ENCODE data around the gene DENND2A. TPM values are rescaled to one million over a fixed set of nuclear protein-coding genes. Genes with fewer than 3 reads are reported as not detected.

Gene DENND2A
- total and polyA plus RNA-seq, 3 experiments from 2014 or later: not detected

- no peak overlapping the region for H3K4me3 ChIP-seq (ENCODE audit: low read length)
- H3K27ac ChIP-seq (ENCODE audit: low read depth, low read length): no peak overlapping the region
- H3K4me1 ChIP-seq (ENCODE audit: insufficient read depth, low read length): peaks cover 13% of the 10 kb centered on the region
- H3K4me3 Mint-ChIP-seq: no peak overlapping the region
- ChIA-PET CTCF (interaction anchor here (1.2 kb wide), 1 partner anchor 13 kb away, joined by 3 read pairs; no protein-coding TSS in a partner anchor), POLR2A (no interaction called here)
- DNase-seq: no peak
- H3K9me3 ChIP-seq (ENCODE audit: low read length): no peaks in the 10 kb centered on the region
- H3K27ac Mint-ChIP-seq: no peak overlapping the region
- H3K36me3 ChIP-seq (ENCODE audit: insufficient read depth, low read length): no peaks in the 10 kb centered on the region
- H3K36me3 Mint-ChIP-seq: peaks cover 0 to 2% (median 0%) of the 10 kb centered on the region in 3 donors
- peaks cover 8 to 10% of the 10 kb centered on the region in 2 donors for H3K27me3 Mint-ChIP-seq
- H3K4me1 Mint-ChIP-seq: peaks cover 13 to 17% (median 15%) of the 10 kb centered on the region in 3 donors
- H3K9me3 Mint-ChIP-seq: no peaks in the 10 kb centered on the region
- no peaks in the 10 kb centered on the region for H3K27me3 ChIP-seq (ENCODE audit: insufficient read depth, low read length, poor library complexity, severe bottlenecking)
These were observed 19.2 kb upstream of the DENND2A start for GRCh38 chr7:140659856-140660255.

DNA sequence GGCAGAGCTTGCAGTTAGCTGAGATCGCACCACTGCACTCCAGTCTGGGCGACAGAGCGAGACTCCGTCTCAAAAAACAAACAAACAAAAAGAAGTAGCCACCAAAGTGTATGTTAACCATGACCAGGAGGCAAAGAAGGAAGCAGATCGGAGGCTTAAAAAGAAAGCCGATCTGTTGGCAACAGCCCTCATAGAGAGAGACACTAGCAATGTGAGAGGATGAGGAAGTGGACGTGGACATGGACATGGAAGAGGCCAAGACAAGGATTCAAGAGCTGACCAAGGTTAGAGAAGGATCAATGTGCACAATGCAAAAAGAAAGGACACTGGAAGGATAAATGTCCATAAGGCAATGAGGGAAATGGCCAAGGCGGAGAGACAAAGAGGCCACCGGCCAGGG is 17.3 kb upstream of the DENND2A start:
- no peaks in the 10 kb centered on the region for H3K36me3 Mint-ChIP-seq
- Histone ChIP-seq H3K4me1 (ENCODE audit: insufficient read depth, low read length) (peaks cover 18% of the 10 kb centered on the region), H3K9me3 (ENCODE audit: low read length) (no peaks in the 10 kb centered on the region), H3K27me3 (ENCODE audit: insufficient read depth, low read length, poor library complexity, severe bottlenecking) (no peaks in the 10 kb centered on the region), H3K4me3 (ENCODE audit: low read length) (no peak overlapping the region), H3K36me3 (ENCODE audit: insufficient read depth, low read length) (no peaks in the 10 kb centered on the region), H3K27ac (ENCODE audit: low read depth, low read length) (no peak overlapping the region)
- H3K27me3 Mint-ChIP-seq: peaks cover 9 to 10% of the 10 kb centered on the region in 2 donors
- POLR2A ChIA-PET: no interaction called here
- H3K4me1 Mint-ChIP-seq: peaks cover 15 to 26% (median 19%) of the 10 kb centered on the region in 3 donors
- no peak overlapping the region for H3K4me3 Mint-ChIP-seq
- CTCF ChIA-PET: no interaction called here
- no peaks in the 10 kb centered on the region for H3K9me3 Mint-ChIP-seq
- DNase-seq: no peak
- no peak overlapping the region for H3K27ac Mint-ChIP-seq

GRCh38 chr7:140656548-140657515 is 16.2 kb upstream of the DENND2A start:
- no peaks in the 10 kb centered on the region for H3K36me3 Mint-ChIP-seq
- Histone ChIP-seq H3K27ac (ENCODE audit: low read depth, low read length) (no peak overlapping the region), H3K27me3 (ENCODE audit: insufficient read depth, low read length, poor library complexity, severe bottlenecking) (no peaks in the 10 kb centered on the region), H3K4me3 (ENCODE audit: low read length) (peak overlapping the region; percentile 55), H3K36me3 (ENCODE audit: insufficient read depth, low read length) (no peaks in the 10 kb centered on the region), H3K9me3 (ENCODE audit: low read length) (no peaks in the 10 kb centered on the region), H3K4me1 (ENCODE audit: insufficient read depth, low read length) (peaks cover 18% of the 10 kb centered on the region)
- CTCF ChIA-PET: interaction anchor here (0.9 to 1.0 kb wide), 2 partner anchors 15 to 139 kb away, joined by 3 read pairs; no protein-coding TSS in a partner anchor
- H3K9me3 Mint-ChIP-seq: no peaks in the 10 kb centered on the region
- H3K27me3 Mint-ChIP-seq: peaks cover 9 to 10% of the 10 kb centered on the region in 2 donors
- DNase-seq: peak in 3 of 5 donors; percentile 5 to 30 (median 18)
- peaks cover 15 to 26% (median 19%) of the 10 kb centered on the region in 3 donors for H3K4me1 Mint-ChIP-seq
- POLR2A ChIA-PET: no interaction called here
- H3K27ac Mint-ChIP-seq: peak overlapping the region; percentile 2 to 97 (median 87)
- peak overlapping the region; percentile 32 to 96 (median 87) for H3K4me3 Mint-ChIP-seq

GRCh38 chr7:140655511-140656408 is 15.1 kb upstream of the DENND2A start:
- H3K27ac Mint-ChIP-seq: peak overlapping the region in 6 of 8 donors; percentile 2 to 97 (median 87)
- ChIA-PET POLR2A (no interaction called here), CTCF (interaction anchor here (0.9 to 1.0 kb wide), 2 partner anchors 14 to 138 kb away, joined by 3 read pairs; no protein-coding TSS in a partner anchor)
- H3K27me3 Mint-ChIP-seq: peaks cover 5 to 10% of the 10 kb centered on the region in 2 donors
- no peaks in the 10 kb centered on the region for H3K36me3 ChIP-seq (ENCODE audit: insufficient read depth, low read length)
- peaks cover 15 to 26% (median 19%) of the 10 kb centered on the region in 3 donors for H3K4me1 Mint-ChIP-seq
- H3K27me3 ChIP-seq (ENCODE audit: insufficient read depth, low read length, poor library complexity, severe bottlenecking): no peaks in the 10 kb centered on the region
- H3K9me3 ChIP-seq (ENCODE audit: low read length): no peaks in the 10 kb centered on the region
- H3K27ac ChIP-seq (ENCODE audit: low read depth, low read length): no peak overlapping the region
- no peaks in the 10 kb centered on the region for H3K9me3 Mint-ChIP-seq
- H3K4me3 ChIP-seq (ENCODE audit: low read length): no peak overlapping the region
- H3K4me1 ChIP-seq (ENCODE audit: insufficient read depth, low read length): peaks cover 18% of the 10 kb centered on the region
- DNase-seq: no peak
- H3K4me3 Mint-ChIP-seq: peak overlapping the region in 6 of 7 donors; percentile 84 to 96 (median 88)
- no peaks in the 10 kb centered on the region for H3K36me3 Mint-ChIP-seq

DNA sequence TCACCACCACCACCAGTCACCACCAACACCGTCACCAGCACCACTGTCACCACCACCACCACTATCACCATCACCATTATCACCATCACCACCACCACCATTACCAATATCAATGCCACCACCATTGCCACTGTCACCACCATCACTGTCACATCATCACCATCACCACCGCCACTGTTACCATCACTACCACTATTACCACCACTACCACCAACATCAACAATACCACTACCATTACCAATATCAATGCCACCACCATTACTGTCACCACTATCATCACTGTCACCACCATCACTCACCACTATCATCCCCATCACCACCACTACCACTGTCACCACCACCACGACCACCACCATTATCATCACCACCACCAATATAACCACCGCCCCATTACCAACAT is 14.0 kb upstream of the DENND2A start:
- Histone ChIP-seq H3K36me3 (ENCODE audit: insufficient read depth, low read length) (no peaks in the 10 kb centered on the region), H3K4me3 (ENCODE audit: low read length) (no peak overlapping the region), H3K27me3 (ENCODE audit: insufficient read depth, low read length, poor library complexity, severe bottlenecking) (no peaks in the 10 kb centered on the region), H3K9me3 (ENCODE audit: low read length) (no peaks in the 10 kb centered on the region), H3K4me1 (ENCODE audit: insufficient read depth, low read length) (peaks cover 18% of the 10 kb centered on the region), H3K27ac (ENCODE audit: low read depth, low read length) (no peak overlapping the region)
- H3K27ac Mint-ChIP-seq: peak overlapping the region in 2 of 8 donors; percentile 7 to 95
- CTCF ChIA-PET: no interaction called here
- no peak overlapping the region for H3K4me3 Mint-ChIP-seq
- peaks cover 9 to 11% of the 10 kb centered on the region in 2 donors for H3K27me3 Mint-ChIP-seq
- POLR2A ChIA-PET: no interaction called here
- DNase-seq: no peak
- peaks cover 0 to 2% (median 0%) of the 10 kb centered on the region in 3 donors for H3K36me3 Mint-ChIP-seq
- H3K9me3 Mint-ChIP-seq: no peaks in the 10 kb centered on the region
- H3K4me1 Mint-ChIP-seq: peaks cover 15 to 26% (median 19%) of the 10 kb centered on the region in 3 donors

DNA sequence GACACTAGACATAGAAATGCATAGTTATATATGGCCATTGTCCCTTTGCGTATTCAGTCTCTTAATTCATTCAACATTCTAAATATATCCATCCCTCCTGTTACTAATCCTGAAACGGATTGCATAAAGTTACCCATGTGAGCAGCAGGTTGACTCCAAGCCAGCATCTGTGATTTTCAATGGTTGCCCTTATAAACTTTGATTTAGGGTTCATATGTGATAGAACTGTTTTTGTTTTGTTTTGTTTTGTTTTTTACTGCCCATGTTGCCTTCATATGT is 13.4 kb upstream of the DENND2A start:
- Histone ChIP-seq H3K36me3 (ENCODE audit: insufficient read depth, low read length) (no peaks in the 10 kb centered on the region), H3K4me1 (ENCODE audit: insufficient read depth, low read length) (peaks cover 18% of the 10 kb centered on the region), H3K27ac (ENCODE audit: low read depth, low read length) (no peak overlapping the region), H3K9me3 (ENCODE audit: low read length) (no peaks in the 10 kb centered on the region), H3K27me3 (ENCODE audit: insufficient read depth, low read length, poor library complexity, severe bottlenecking) (no peaks in the 10 kb centered on the region), H3K4me3 (ENCODE audit: low read length) (no peak overlapping the region)
- DNase-seq: no peak
- Mint-ChIP-seq H3K9me3 (no peaks in the 10 kb centered on the region), H3K27ac (no peak overlapping the region), H3K4me1 (peaks cover 15 to 26% (median 19%) of the 10 kb centered on the region in 3 donors), H3K27me3 (peaks cover 9 to 15% of the 10 kb centered on the region in 2 donors), H3K36me3 (peaks cover 0 to 2% (median 0%) of the 10 kb centered on the region in 3 donors), H3K4me3 (no peak overlapping the region)
- POLR2A ChIA-PET: no interaction called here
- CTCF ChIA-PET: interaction anchor here (1.0 to 2.4 kb wide), 10 partner anchors 9 to 359 kb away, joined by 3 to 12 read pairs (median 4); partner anchors contain the start of gene ADCK2

DNA sequence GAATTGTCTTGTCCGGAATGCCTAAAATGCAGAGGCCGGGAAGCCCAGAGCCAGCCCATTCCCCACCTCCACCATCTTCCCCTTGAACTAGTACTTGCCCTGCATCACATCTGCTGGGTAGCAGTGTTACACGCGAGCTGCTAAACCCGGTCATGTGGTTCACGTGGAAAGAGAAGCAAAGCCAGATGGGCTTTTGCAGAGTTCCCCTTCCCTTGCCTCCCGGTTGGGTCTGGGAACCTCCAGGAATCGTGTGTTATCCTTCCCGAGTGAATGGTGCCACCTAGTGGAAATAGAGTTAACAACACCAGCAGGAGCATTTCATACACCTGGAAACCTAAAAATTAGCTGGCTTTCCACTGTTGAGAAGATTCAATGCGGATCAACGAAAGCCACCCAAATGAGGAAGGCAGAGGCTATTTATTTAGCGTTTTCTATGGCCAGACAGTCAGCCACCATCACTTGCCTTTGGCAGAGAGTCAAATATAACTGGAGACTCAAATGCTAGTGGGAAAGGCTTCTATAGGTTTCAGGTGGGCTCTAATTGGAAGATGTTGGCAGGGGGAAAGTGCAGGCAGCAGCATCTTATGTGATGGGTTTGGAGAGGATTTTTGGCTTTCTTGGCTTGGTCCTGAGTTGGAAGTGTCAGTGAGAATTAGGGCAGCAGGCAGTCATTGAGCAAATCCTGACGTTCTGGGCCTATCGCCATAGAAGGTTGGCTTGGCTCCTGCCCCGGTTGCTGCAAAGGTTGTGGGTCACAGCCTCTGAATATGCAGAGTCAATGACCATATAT is 12.9 kb upstream of the DENND2A start:
- POLR2A ChIA-PET: no interaction called here
- Histone ChIP-seq H3K36me3 (ENCODE audit: insufficient read depth, low read length) (no peaks in the 10 kb centered on the region), H3K4me1 (ENCODE audit: insufficient read depth, low read length) (peaks cover 18% of the 10 kb centered on the region), H3K9me3 (ENCODE audit: low read length) (no peaks in the 10 kb centered on the region), H3K27ac (ENCODE audit: low read depth, low read length) (no peak overlapping the region), H3K27me3 (ENCODE audit: insufficient read depth, low read length, poor library complexity, severe bottlenecking) (no peaks in the 10 kb centered on the region), H3K4me3 (ENCODE audit: low read length) (no peak overlapping the region)
- Mint-ChIP-seq H3K36me3 (peaks cover 0 to 2% (median 0%) of the 10 kb centered on the region in 3 donors), H3K9me3 (no peaks in the 10 kb centered on the region), H3K4me3 (peak overlapping the region in 1 of 7 donors; percentile 31), H3K27me3 (peaks cover 9 to 15% of the 10 kb centered on the region in 2 donors), H3K27ac (no peak overlapping the region), H3K4me1 (peaks cover 15 to 26% (median 19%) of the 10 kb centered on the region in 3 donors)
- CTCF ChIA-PET: interaction anchor here (0.9 to 2.4 kb wide), 13 partner anchors 9 to 360 kb away, joined by 3 to 12 read pairs (median 4); partner anchors contain the start of gene ADCK2
- peak in 3 of 5 donors; percentile 21 to 38 (median 21) for DNase-seq

Measured in CD8-positive, alpha-beta memory T cell (primary cell).